K562 (cell line): ENCODE data around the gene NOL11. TPM values are rescaled to one million over a fixed set of nuclear protein-coding genes. Genes with fewer than 3 reads are reported as not detected.

Experiments used
- DIDO1 ChIP-seq: fragments of 450-650 bp; IDR thresholded peaks from 2 replicates; pipeline ENCODE4 v1.6.1; 2016; ENCODE audit warnings: low read depth, missing biosample characterization, missing genetic modification characterization
- FOXK1 ChIP-seq: sonication (generic); formaldehyde crosslinking; IDR thresholded peaks from 2 replicates; pipeline ENCODE4 v1.8.0; 2022; ENCODE audit warnings: missing genetic modification reagents, mild to moderate bottlenecking, borderline replicate concordance
- MBD2 ChIP-seq: sonication (generic); IDR thresholded peaks from 2 replicates; pipeline ENCODE4 v1.6.1; 2016; ENCODE audit warnings: low read depth, borderline replicate concordance
- NEUROD1 ChIP-seq: fragments of 150-350 bp; IDR thresholded peaks from 2 replicates; pipeline ENCODE4 v1.6.1; 2014; ENCODE audit warnings: borderline replicate concordance, low read length, low read depth; ENCODE audit not compliant: partially characterized antibody
- RBFOX2 ChIP-seq: fragments of 200-400 bp; formaldehyde crosslinking; IDR thresholded peaks from 2 replicates; pipeline ENCODE4 v1.6.1; 2017; ENCODE audit warnings: low read depth, mild to moderate bottlenecking, low read length, moderate library complexity
- SMC3 ChIP-seq: conservative IDR thresholded peaks from 2 replicates; pipeline ENCODE4 v1.6.1; 2011; ENCODE audit warnings: low read depth, low read length, improper control_type of control experiment; ENCODE audit not compliant: insufficient read depth
- SUPT5H ChIP-seq: fragments of 450-650 bp; IDR thresholded peaks from 2 replicates; pipeline ENCODE4 v1.6.1; 2016
- TAF1 ChIP-seq: IDR thresholded peaks from 2 replicates; pipeline ENCODE4 v1.6.1; 2011; ENCODE audit warnings: mild to moderate bottlenecking, low read length, moderate library complexity; ENCODE audit not compliant: insufficient read depth, control insufficient read depth, severe bottlenecking; ENCODE audit errors: extremely low read depth
- ZFP30 ChIP-seq: fragments of 250-450 bp; sonication (Bioruptor Pico); IDR thresholded peaks from 2 replicates; pipeline ENCODE4 v1.8.0; 2022; ENCODE audit warnings: moderate library complexity, mild to moderate bottlenecking, inconsistent platforms, borderline replicate concordance
- polyA plus RNA-seq, 8 experiments: library from polyadenylated mRNA; depleted of rRNA in 4 of 8; stranded (reverse) in 5 of 8; unstranded in 3 of 8; fragments of >200 nt; fragmentation: Nextera tagmentation in 2 of 8; fragmentation: Illumina TruSeq in 1 of 8; extraction: Ambion mirVana in 2 of 8; extraction: Trizol in 1 of 8; gene quantifications; 2 replicates each; pipeline versions ENCODE4 v1.2.1 to v1.2.3, GENCODE V29; 2011 to 2014; ENCODE audit warnings: inconsistent platforms in 1 of 8, missing spikeins in 1 of 8
- total RNA-seq, 7 experiments: library from RNA; depleted of rRNA in 6 of 7; stranded (reverse); fragments of >200 nt in 6 of 7; fragmentation: Illumina TruSeq in 2 of 7; extraction: Trizol in 2 of 7; gene quantifications; 2 replicates each; pipeline versions ENCODE4 v1.2.1 to v1.2.3, GENCODE V29; 2011 to 2021; ENCODE audit warnings: low replicate concordance in 1 of 7
- TF ChIP-seq, protein P1 (sequence below): fragments of 450-650 bp; IDR thresholded peaks from 2 replicates; pipeline ENCODE4 v1.6.1; 2016; ENCODE audit warnings: borderline replicate concordance
- TF ChIP-seq, protein P2 (sequence below), 3 experiments: IDR thresholded peaks in 2 of 3; conservative IDR thresholded peaks in 1 of 3; 2 replicates each; pipeline ENCODE4 v1.5.1; 2011 to 2012; ENCODE audit warnings: low read length in 3 of 3, mild to moderate bottlenecking in 3 of 3, control low read depth in 2 of 3, improper control_type of control experiment in 1 of 3, inconsistent platforms in 1 of 3, low read depth in 1 of 3, mixed read lengths in 1 of 3, moderate library complexity in 1 of 3; ENCODE audit not compliant: insufficient read depth in 2 of 3
- TF ChIP-seq, protein P3 (sequence below): sonication (generic); formaldehyde crosslinking; IDR thresholded peaks from 2 replicates; pipeline ENCODE4 v1.8.1; 2023; ENCODE audit warnings: mild to moderate bottlenecking, missing genetic modification reagents
- TF ChIP-seq, protein P4 (sequence below): fragments of 450-650 bp; IDR thresholded peaks from 2 replicates; pipeline ENCODE4 v1.6.1; 2016; ENCODE audit warnings: missing biosample characterization, missing genetic modification characterization

NOL11 gene
- total and polyA plus RNA-seq, 9 of the 15 experiments (the other 6 are each of a cell fraction or from before 2014, with no cell fraction given): 61.1 to 175 (median 121) TPM

DNA sequence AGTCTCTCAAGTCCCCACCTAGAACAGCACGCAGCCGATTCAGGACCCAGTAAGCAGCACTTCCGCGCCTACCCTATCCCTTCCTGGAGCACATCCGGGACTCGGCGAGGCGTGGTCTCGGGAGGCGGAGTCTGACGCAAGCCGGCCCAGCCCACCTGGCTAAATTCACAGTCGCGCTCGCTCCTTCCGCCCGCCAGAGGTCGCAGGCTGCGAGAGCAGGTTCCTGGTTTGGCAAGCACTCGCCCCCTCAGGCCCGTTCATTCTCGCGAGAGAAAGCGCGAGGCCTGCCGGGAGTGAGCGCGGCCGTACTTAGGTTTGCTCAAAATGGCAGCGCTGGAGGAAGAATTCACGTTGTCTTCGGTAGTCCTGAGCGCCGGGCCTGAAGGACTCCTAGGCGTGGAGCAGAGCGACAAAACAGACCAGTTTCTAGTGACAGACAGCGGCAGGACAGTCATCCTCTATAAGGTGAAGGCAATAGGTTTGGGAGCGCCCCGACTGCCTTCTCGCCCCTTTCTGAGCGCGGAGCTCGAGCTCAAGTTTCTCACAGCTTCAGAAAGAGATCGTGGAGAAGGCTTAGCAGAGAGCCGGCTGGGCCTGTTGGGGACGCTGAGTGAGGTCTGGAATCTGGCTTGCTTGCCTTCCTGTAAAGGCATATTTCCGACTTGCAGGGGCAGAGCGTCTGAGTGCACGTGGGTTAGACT is at the start of gene NOL11 (continued):
- TF ChIP-seq, protein P1, sequence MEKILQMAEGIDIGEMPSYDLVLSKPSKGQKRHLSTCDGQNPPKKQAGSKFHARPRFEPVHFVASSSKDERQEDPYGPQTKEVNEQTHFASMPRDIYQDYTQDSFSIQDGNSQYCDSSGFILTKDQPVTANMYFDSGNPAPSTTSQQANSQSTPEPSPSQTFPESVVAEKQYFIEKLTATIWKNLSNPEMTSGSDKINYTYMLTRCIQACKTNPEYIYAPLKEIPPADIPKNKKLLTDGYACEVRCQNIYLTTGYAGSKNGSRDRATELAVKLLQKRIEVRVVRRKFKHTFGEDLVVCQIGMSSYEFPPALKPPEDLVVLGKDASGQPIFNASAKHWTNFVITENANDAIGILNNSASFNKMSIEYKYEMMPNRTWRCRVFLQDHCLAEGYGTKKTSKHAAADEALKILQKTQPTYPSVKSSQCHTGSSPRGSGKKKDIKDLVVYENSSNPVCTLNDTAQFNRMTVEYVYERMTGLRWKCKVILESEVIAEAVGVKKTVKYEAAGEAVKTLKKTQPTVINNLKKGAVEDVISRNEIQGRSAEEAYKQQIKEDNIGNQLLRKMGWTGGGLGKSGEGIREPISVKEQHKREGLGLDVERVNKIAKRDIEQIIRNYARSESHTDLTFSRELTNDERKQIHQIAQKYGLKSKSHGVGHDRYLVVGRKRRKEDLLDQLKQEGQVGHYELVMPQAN: peak; percentile 92
- TF ChIP-seq MBD2: peak; percentile 61
- TF ChIP-seq ZFP30 (CRISPR knock-in tag): no peak
- peak; percentile 70; the same call in 1 of the 2 replicates for TF ChIP-seq DIDO1 (tag)
- TF ChIP-seq, protein P2, sequence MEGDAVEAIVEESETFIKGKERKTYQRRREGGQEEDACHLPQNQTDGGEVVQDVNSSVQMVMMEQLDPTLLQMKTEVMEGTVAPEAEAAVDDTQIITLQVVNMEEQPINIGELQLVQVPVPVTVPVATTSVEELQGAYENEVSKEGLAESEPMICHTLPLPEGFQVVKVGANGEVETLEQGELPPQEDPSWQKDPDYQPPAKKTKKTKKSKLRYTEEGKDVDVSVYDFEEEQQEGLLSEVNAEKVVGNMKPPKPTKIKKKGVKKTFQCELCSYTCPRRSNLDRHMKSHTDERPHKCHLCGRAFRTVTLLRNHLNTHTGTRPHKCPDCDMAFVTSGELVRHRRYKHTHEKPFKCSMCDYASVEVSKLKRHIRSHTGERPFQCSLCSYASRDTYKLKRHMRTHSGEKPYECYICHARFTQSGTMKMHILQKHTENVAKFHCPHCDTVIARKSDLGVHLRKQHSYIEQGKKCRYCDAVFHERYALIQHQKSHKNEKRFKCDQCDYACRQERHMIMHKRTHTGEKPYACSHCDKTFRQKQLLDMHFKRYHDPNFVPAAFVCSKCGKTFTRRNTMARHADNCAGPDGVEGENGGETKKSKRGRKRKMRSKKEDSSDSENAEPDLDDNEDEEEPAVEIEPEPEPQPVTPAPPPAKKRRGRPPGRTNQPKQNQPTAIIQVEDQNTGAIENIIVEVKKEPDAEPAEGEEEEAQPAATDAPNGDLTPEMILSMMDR (IDR thresholded peaks at IDR 0.05 in 2 of 3, conservative IDR thresholded peaks at IDR 0.05 in 1 of 3; ENCODE audit: insufficient read depth in 2 of 3, low read depth in 1 of 3, low read length in 3 of 3): peak; percentile 91 to 97 (median 95)
- peak; percentile 98 for TF ChIP-seq RBFOX2
- peak; percentile 82 for TF ChIP-seq NEUROD1
- peak; percentile 95 for TF ChIP-seq TAF1
- TF ChIP-seq, protein P3, sequence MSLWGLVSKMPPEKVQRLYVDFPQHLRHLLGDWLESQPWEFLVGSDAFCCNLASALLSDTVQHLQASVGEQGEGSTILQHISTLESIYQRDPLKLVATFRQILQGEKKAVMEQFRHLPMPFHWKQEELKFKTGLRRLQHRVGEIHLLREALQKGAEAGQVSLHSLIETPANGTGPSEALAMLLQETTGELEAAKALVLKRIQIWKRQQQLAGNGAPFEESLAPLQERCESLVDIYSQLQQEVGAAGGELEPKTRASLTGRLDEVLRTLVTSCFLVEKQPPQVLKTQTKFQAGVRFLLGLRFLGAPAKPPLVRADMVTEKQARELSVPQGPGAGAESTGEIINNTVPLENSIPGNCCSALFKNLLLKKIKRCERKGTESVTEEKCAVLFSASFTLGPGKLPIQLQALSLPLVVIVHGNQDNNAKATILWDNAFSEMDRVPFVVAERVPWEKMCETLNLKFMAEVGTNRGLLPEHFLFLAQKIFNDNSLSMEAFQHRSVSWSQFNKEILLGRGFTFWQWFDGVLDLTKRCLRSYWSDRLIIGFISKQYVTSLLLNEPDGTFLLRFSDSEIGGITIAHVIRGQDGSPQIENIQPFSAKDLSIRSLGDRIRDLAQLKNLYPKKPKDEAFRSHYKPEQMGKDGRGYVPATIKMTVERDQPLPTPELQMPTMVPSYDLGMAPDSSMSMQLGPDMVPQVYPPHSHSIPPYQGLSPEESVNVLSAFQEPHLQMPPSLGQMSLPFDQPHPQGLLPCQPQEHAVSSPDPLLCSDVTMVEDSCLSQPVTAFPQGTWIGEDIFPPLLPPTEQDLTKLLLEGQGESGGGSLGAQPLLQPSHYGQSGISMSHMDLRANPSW (CRISPR knock-in tag): peak; percentile 57; the same call in 1 of the 2 replicates
- TF ChIP-seq, protein P4, sequence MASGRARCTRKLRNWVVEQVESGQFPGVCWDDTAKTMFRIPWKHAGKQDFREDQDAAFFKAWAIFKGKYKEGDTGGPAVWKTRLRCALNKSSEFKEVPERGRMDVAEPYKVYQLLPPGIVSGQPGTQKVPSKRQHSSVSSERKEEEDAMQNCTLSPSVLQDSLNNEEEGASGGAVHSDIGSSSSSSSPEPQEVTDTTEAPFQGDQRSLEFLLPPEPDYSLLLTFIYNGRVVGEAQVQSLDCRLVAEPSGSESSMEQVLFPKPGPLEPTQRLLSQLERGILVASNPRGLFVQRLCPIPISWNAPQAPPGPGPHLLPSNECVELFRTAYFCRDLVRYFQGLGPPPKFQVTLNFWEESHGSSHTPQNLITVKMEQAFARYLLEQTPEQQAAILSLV: no peak
- TF ChIP-seq FOXK1 (CRISPR knock-in tag): peak; percentile 83; the same call in 1 of the 2 replicates
- peak; percentile 96 for TF ChIP-seq SUPT5H
- TF ChIP-seq SMC3: peak; percentile 84
